H1 (cell line): Measurements from ENCODE around the gene NELFCD. TPM values are rescaled to one million over a fixed set of nuclear protein-coding genes. Genes with fewer than 3 reads are reported as not detected.

Experiments
- CBX5 ChIP-seq: fragments of 300-800, 300-1000 bp; sonication (generic); IDR thresholded peaks from 2 replicates; pipeline ENCODE4 v1.7.1; 2016; ENCODE audit warnings: antibody characterized with exemption, low read length, low read depth
- HDAC6 ChIP-seq: IDR thresholded peaks from one replicate; pipeline ENCODE4 v1.7.1; 2012; ENCODE audit warnings: low read depth, mild to moderate bottlenecking, inconsistent platforms, low read length, moderate library complexity
- POLR2A ChIP-seq, 2 experiments: IDR thresholded peaks; 1 replicate in 1 of 2; 2 replicates in 1 of 2; pipeline ENCODE4 v1.6.1; 2011; ENCODE audit warnings: low read depth in 2 of 2, low read length in 2 of 2, mild to moderate bottlenecking in 2 of 2; ENCODE audit errors: control extremely low read depth in 1 of 2
- RBBP5 ChIP-seq: IDR thresholded peaks from 2 replicates; pipeline ENCODE4 v1.7.1; 2012; ENCODE audit warnings: low read depth, mild to moderate bottlenecking, inconsistent platforms, low read length, moderate library complexity, borderline replicate concordance
- SIRT6 ChIP-seq: IDR thresholded peaks from one replicate; pipeline ENCODE4 v1.7.1; 2012; ENCODE audit warnings: low read length, inconsistent platforms
- SIX5 ChIP-seq: IDR thresholded peaks from 2 replicates; pipeline ENCODE4 v1.6.1; 2011; ENCODE audit warnings: mild to moderate bottlenecking, low read depth, low read length
- TAF1 ChIP-seq: IDR thresholded peaks from 2 replicates; pipeline ENCODE4 v1.6.1; 2011; ENCODE audit warnings: mild to moderate bottlenecking, low read depth, low read length
- YY1 ChIP-seq: IDR thresholded peaks from 2 replicates; pipeline ENCODE4 v1.6.1; 2011; ENCODE audit warnings: low read depth, mild to moderate bottlenecking, low read length
- polyA plus RNA-seq, 7 experiments: library from polyadenylated mRNA; depleted of rRNA in 3 of 7; stranded (reverse) in 5 of 7; unstranded in 2 of 7; fragments of >200 nt in 5 of 7; fragments of 200-250 nt in 2 of 7; gene quantifications; 1 replicate in 5 of 7; 2 replicates in 1 of 7; 4 replicates in 1 of 7; pipeline versions ENCODE4 v1.2.1 to v1.2.3, GENCODE V29; 2011 to 2013; ENCODE audit warnings: missing spikeins in 2 of 7, mixed read lengths in 2 of 7
- total RNA-seq: library from RNA; stranded (reverse); fragmentation: NEBNext Ultra II Directional; extraction: Animal tissue kit (Norgen Biotek cat#: 25700); gene quantifications from 2 replicates; pipeline ENCODE4 v1.2.1, GENCODE V29; 2021
- TF ChIP-seq, protein P1 (sequence below): IDR thresholded peaks from 2 replicates; pipeline ENCODE4 v1.6.1; 2012; ENCODE audit warnings: inconsistent platforms

Gene NELFCD
- total and polyA plus RNA-seq, 2 of the 8 experiments (the other 6 are each of a cell fraction or from before 2014, with no cell fraction given), result 35.5 to 59.6 TPM

DNA sequence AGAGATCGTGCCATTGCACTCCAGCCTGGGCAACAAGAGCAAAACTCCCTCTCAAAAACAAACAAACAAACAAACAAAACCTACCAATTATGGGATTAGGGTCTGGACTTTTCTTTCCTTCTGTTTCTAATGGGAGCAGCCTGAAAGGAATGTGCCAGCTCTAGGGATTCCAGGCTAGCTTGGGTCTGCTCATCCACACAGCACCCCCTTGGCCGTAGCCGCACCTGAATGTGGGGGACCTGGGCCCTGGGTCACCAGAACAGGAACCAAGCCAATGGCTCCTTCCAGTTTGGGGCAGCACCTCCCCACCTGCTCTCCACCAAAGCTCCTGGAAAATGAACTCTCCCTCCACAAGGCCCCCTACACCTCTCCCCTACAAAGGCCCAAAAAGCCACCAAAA, 19.3 kb downstream of the NELFCD start (continued):
- no peak for TF ChIP-seq RBBP5
- no peak for TF ChIP-seq SIX5
- TF ChIP-seq POLR2A (IDR thresholded peaks at IDR 0.05; ENCODE audit: control extremely low read depth in 1 of 2, low read depth in 2 of 2, low read length in 2 of 2), result no peak
- TF ChIP-seq SIRT6, result no peak
- no peak for TF ChIP-seq HDAC6
- no peak for TF ChIP-seq TAF1
- TF ChIP-seq CBX5, result no peak
- no peak for TF ChIP-seq YY1
- TF ChIP-seq, protein P1, sequence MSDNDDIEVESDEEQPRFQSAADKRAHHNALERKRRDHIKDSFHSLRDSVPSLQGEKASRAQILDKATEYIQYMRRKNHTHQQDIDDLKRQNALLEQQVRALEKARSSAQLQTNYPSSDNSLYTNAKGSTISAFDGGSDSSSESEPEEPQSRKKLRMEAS, result no peak
- TF ChIP-seq, all 59 proteins: peak for 0
